Stimulated activated memory B cell treated with anti-CD40 and anti-IgM and Interleukin-4, amounts not matched to agents 10 μg/mL and 1 μg/mL and 100 μg/mL, for 72 hours (primary cell): Measurements from ENCODE around the gene FAM53B.

ENCODE experiments used
- ATAC-seq: fragments of 150-1000 bp; cut with Tn5 transposase; 2 replicates; pipeline ENCODE4 v1.10.0; 2021
- H3K27ac Mint-ChIP-seq: one replicate; pipeline ENCODE4 v1.8.0; 2022; ENCODE audit warnings: mild to moderate bottlenecking, mixed read lengths
- H3K27me3 Mint-ChIP-seq: one replicate; pipeline ENCODE4 v1.8.0; 2022; ENCODE audit warnings: mixed read lengths
- H3K36me3 Mint-ChIP-seq: one replicate; pipeline ENCODE4 v1.8.0; 2022; ENCODE audit warnings: mixed read lengths
- H3K4me1 Mint-ChIP-seq: one replicate; pipeline ENCODE4 v1.8.0; 2022; ENCODE audit warnings: mixed read lengths
- H3K4me3 Mint-ChIP-seq: one replicate; pipeline ENCODE4 v1.8.0; 2022; ENCODE audit warnings: mild to moderate bottlenecking, moderate library complexity, mixed read lengths
- H3K9me3 Mint-ChIP-seq: one replicate; pipeline ENCODE4 v1.8.0; 2022; ENCODE audit warnings: mixed read lengths

FAM53B gene

DNA sequence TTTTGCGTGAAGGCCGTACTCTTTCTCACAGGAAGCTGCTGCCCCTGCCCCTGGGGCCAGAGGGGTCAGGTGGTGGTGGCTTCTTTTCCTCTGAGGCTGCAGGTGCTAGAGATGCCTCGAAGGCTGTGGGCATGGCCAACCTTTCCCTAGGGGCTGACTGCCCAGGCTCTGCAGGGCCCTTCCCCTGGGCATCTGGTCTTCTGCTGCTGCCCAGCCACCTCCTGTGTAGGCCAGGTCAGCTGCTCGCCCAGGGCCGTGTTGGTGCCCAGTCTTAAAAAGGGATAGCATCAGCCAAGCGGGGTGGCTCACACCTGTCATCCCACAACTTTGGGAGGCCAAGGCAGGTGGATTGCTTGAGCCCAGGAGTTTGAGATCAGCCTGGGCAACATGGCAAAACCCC lies 114.3 kb downstream of the FAM53B start:
- peak overlapping the region; percentile 84 for H3K27ac Mint-ChIP-seq
- H3K4me3 Mint-ChIP-seq: no peak overlapping the region
- H3K9me3 Mint-ChIP-seq: peaks cover 3% of the 10 kb centered on the region
- no peaks in the 10 kb centered on the region for H3K27me3 Mint-ChIP-seq
- H3K36me3 Mint-ChIP-seq: peaks cover 32% of the 10 kb centered on the region
- no peak for ATAC-seq
- H3K4me1 Mint-ChIP-seq: peaks cover 84% of the 10 kb centered on the region

DNA sequence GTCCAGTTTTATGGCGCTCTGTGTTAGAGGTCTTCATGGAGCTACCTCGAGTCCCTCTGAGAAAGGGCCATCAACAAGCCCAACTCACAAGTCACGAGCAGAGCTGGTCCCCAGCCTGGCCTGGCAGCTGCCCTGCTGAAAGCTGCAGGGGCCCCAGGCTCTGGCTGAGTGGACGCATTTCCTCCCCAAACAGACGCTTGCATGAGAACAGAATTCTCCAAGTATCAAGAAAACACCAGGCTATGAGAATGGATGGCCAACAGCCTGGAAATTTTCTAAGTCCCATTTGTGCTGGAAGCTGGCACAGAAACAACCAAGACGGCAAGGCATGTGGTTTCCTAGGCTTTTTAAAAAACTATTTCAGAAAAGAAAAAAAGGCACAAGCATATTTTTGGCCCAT lies 114.8 kb downstream of the FAM53B start:
- no peak for ATAC-seq
- Mint-ChIP-seq H3K4me1 (peaks cover 88% of the 10 kb centered on the region), H3K9me3 (no peaks in the 10 kb centered on the region), H3K27ac (peak overlapping the region; percentile 84), H3K4me3 (peak overlapping the region; percentile 30), H3K36me3 (peaks cover 32% of the 10 kb centered on the region), H3K27me3 (no peaks in the 10 kb centered on the region)

DNA sequence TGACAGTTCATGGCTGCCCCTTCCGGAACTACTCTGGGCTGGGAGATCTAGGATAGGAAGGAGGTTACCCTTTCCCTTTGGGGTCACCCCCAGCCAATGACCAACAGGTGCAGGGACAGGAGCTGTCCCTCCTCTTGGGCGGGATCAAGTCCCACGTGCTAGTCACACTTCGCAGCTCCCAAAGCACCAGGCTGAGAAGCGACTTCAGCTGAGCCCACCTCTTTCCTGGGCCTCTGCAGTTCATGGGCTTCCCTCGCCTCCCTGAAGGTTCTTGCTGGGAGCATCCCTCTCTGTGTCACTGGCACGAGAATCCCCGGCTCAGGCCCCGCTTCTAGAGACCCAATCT lies 115.5 kb downstream of the FAM53B start:
- Mint-ChIP-seq H3K27me3 (no peaks in the 10 kb centered on the region), H3K4me1 (peaks cover 95% of the 10 kb centered on the region), H3K27ac (peak overlapping the region; percentile 84), H3K9me3 (no peaks in the 10 kb centered on the region), H3K36me3 (peaks cover 32% of the 10 kb centered on the region), H3K4me3 (no peak overlapping the region)
- ATAC-seq: no peak

DNA sequence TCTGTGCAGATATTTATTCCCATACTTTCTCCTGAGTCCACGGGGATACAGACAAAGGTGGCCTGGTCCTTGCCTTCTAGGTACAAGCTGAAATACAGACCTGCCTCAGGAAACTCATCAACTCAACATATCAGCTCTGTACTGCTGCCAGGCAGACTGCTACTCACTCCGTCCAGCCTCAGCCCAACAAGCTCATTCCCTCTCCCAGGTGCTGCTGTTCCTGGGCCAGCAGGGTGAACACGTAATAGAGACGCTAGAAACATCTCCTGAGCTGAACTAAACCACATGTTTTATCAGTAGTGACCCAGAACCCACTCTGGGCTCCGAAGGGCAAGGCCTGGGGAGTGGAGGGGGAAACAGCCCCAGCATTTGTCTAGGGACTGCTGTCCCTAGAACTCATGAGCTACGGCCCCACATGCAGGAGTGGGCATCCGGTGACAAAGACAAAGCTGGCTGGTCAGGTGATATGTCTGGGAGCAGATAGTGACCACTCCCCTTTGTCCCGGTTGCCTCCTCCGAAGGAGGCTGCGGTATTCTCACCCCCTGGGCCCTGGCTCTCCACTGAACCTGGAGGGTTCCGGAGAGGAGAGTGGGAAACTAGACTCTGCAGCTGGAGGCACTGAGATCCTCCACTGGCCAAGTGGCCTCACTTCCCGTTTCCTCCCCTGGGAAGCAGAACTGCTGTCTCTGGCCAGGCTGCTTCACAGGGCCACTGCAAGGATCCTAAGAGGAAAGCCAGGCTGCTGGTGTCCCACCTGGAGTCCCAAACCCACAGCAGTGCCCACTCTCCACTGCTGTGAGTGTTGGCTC lies 116.1 kb downstream of the FAM53B start:
- Mint-ChIP-seq H3K27ac (peak overlapping the region; percentile 84), H3K9me3 (no peaks in the 10 kb centered on the region), H3K36me3 (peaks cover 31% of the 10 kb centered on the region), H3K4me3 (no peak overlapping the region), H3K27me3 (no peaks in the 10 kb centered on the region), H3K4me1 (peaks cover 95% of the 10 kb centered on the region)
- ATAC-seq: no peak

DNA sequence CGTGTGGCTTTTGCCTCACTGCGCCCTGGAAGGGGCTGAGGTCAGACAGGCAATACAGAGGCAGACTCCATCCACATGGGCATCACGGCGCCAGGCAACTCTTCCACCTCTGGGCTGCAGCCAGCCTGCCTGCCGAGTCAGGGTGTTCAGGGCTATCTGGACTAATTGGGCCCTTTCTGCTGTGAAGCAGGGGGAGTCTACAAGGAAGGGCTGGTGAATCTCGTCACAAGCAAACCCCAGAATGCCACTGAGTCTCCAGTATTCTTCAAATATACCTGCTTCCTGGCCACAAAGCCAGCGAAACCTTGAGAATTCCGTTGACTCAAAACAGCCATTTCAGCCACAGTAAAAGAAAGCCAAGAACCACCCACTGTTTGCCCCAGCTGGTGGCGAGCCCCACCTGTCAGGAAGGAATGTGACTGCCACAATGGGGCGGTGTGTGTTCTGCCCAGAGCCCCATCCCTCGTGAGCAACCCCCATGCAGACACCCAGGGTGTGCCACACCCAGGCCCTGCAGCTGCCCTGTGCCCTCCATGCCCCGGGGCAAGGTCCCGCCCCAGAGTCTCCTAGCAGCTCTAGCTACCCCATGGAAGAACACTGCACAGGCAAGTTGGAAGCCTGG lies 117.3 kb downstream of the FAM53B start:
- peak overlapping the region; percentile 28 for H3K4me3 Mint-ChIP-seq
- H3K36me3 Mint-ChIP-seq: peaks cover 31% of the 10 kb centered on the region
- H3K27me3 Mint-ChIP-seq: no peaks in the 10 kb centered on the region
- peaks cover 92% of the 10 kb centered on the region for H3K4me1 Mint-ChIP-seq
- H3K9me3 Mint-ChIP-seq: no peaks in the 10 kb centered on the region
- H3K27ac Mint-ChIP-seq: peak overlapping the region; percentile 84
- ATAC-seq: peak; percentile 87

DNA sequence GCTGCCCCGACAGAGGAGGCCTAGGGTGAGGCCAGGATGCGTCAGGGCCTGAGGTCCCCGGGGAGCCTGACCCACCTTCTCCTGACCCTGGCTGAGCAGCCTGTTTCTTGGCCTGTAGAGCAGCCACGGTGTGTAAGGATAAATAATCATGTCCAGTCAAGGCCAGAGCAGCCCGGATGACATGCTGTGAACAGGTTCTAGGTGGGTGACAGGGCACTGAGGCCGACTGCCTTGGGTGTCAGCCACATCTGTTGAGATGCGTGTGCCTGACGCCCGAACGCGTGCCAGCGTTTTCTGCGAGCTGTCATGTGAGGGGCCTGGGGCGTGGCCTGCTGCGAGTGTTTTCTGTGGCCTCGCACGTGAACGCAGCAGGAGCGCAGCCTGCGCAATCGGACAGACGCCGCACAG lies 118.3 kb downstream of the FAM53B start:
- Mint-ChIP-seq H3K36me3 (peaks cover 26% of the 10 kb centered on the region), H3K4me3 (no peak overlapping the region), H3K4me1 (peaks cover 92% of the 10 kb centered on the region), H3K27me3 (no peaks in the 10 kb centered on the region), H3K27ac (peak overlapping the region; percentile 81), H3K9me3 (no peaks in the 10 kb centered on the region)
- ATAC-seq: no peak

DNA sequence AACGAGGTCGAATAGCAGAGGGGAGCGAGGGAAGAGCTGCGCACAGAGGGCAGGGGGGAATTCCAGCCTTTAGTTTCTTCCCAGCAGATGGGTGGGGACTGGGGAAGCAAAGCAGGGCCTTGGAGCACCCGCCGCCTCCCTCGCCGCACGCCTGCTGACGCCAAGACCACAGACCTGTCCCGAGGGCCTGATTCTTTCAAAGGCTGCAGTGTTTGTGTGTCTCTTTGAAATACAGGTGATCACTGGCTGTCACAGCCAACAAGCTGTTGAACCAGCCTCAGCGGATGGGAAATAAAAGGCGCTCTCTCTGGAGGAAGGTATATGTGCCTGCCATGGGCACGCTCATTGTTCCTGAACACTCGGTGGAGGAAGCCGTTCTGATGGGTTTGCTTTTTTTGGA lies 119.3 kb downstream of the FAM53B start:
- no peak for ATAC-seq
- no peaks in the 10 kb centered on the region for H3K9me3 Mint-ChIP-seq
- H3K27me3 Mint-ChIP-seq: no peaks in the 10 kb centered on the region
- H3K4me1 Mint-ChIP-seq: peaks cover 93% of the 10 kb centered on the region
- peak overlapping the region; percentile 41 for H3K4me3 Mint-ChIP-seq
- H3K36me3 Mint-ChIP-seq: peaks cover 26% of the 10 kb centered on the region
- H3K27ac Mint-ChIP-seq: peak overlapping the region; percentile 81

DNA sequence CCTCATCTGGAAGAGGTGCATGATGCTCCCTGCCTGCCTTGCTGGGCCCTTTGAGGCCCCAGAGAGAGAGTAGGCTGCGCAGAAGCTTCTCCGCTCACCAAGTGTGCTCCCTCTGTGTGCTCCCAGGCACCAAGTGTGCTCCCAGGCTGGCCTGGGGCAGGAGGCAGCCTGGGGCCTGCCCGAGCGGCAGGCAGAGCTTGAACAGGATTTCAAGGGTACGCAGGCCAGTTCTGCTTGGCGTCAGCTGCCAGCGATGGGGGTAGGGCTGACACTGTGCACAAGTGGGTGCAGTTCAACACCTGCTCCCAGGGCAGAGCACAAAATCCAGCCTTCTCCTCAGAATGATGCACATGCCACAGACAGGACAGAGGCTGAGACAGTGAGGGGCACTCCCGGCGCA lies 119.7 kb downstream of the FAM53B start:
- H3K9me3 Mint-ChIP-seq: no peaks in the 10 kb centered on the region
- H3K36me3 Mint-ChIP-seq: peaks cover 25% of the 10 kb centered on the region
- H3K27me3 Mint-ChIP-seq: no peaks in the 10 kb centered on the region
- H3K4me3 Mint-ChIP-seq: peak overlapping the region; percentile 41
- H3K4me1 Mint-ChIP-seq: peaks cover 93% of the 10 kb centered on the region
- no peak for ATAC-seq
- H3K27ac Mint-ChIP-seq: peak overlapping the region; percentile 81

DNA sequence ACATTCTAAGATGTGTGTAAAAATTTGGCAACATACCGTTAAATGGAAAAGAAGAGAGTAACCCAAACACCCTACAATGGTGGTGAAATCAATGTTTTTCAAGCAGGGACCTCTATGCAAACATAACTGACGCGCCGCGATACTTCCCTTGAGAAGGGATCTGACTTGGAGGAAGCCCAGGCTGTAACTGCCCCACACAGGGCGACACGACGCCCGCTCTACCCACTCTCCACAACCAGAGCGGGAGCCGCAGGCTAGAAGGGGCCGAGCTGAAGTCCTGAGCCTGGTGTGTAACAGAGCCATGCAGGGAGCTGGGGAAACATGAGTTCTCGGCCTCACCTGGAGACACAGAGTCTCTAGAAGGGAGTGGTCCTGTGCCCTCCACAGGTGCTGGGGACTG lies 120.2 kb downstream of the FAM53B start:
- peaks cover 21% of the 10 kb centered on the region for H3K36me3 Mint-ChIP-seq
- H3K27me3 Mint-ChIP-seq: no peaks in the 10 kb centered on the region
- H3K9me3 Mint-ChIP-seq: no peaks in the 10 kb centered on the region
- ATAC-seq: no peak
- peaks cover 93% of the 10 kb centered on the region for H3K4me1 Mint-ChIP-seq
- H3K27ac Mint-ChIP-seq: peak overlapping the region; percentile 81
- no peak overlapping the region for H3K4me3 Mint-ChIP-seq

DNA sequence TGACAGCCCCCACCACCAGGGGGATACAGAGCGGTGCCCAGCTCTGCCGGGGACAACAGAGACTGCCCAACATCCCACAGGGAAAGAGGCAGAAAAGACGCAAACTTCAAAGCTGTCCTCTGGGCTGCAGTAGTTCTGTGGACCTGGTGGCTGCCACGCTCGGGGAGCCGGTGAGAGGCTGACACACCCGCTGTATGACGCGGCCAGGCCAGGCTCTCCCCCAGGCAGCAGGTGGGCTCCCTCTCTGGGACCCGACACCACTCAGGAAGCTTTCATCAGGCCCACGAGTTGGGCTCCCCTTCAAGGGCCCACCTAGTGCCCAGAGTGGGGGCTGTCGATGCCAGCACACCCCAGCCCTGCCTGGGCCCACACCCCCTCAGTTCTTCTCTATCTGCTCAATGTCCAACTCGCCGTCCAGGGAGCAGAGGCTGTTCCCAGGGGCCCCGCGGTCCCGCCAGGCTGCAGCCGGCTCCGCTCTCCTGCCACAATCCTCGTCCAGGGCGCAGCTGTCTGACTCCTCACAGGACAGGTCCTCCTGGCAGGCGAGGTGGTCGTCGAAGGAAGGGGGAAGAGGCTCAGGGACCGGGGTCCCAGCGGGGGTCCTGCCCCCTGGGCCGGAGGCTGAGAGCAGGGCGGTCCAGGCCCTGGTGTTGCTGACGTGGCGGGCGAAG lies 121.2 kb downstream of the FAM53B start:
- Mint-ChIP-seq H3K27ac (peak overlapping the region; percentile 81), H3K9me3 (no peaks in the 10 kb centered on the region), H3K27me3 (no peaks in the 10 kb centered on the region), H3K36me3 (peaks cover 21% of the 10 kb centered on the region), H3K4me1 (peaks cover 93% of the 10 kb centered on the region), H3K4me3 (no peak overlapping the region)
- no peak for ATAC-seq

DNA sequence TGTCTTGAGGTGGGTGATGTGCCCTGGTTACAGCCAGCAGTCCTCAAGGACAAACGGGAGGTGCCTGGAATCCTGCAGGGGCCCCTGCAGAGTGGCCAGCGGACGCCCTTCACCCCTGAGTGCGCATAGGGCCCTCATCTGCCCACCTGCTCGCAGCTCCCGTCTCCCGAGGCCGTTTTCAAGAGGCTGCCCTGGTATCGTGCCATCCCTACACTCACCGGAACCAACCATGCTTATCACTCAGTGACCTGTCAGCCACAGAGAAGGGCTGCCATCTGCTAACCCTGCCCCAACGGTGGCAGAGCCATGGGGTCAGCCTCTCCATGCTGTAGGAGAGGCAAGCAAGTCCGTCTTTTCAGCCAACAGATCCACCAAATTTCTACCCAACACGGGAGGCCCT lies 122.0 kb downstream of the FAM53B start:
- Mint-ChIP-seq H3K9me3 (no peaks in the 10 kb centered on the region), H3K4me1 (peaks cover 93% of the 10 kb centered on the region), H3K36me3 (peaks cover 21% of the 10 kb centered on the region), H3K4me3 (no peak overlapping the region), H3K27ac (peak overlapping the region; percentile 81), H3K27me3 (no peaks in the 10 kb centered on the region)
- ATAC-seq: no peak

DNA sequence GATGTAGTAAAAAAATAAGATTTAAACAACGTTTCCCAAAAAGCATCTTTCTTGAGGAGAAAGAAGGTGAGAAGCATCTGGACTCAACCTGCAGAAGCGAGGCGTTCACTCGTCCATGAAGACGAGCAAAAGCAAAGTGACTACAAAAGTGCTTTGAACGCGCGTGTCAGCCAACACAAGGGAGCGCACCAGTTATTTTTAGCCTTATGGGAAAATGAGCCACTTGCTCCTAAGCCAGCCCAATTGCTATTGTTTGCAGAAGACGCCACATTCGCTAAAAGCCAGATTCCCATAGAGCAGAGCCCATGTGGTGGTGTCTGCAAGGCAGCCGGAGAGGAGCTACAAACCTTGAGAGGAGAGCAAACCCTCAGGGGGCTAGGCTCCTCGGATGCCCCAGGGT lies 122.5 kb downstream of the FAM53B start:
- H3K4me1 Mint-ChIP-seq: peaks cover 93% of the 10 kb centered on the region
- H3K27ac Mint-ChIP-seq: peak overlapping the region; percentile 81
- H3K9me3 Mint-ChIP-seq: no peaks in the 10 kb centered on the region
- no peaks in the 10 kb centered on the region for H3K27me3 Mint-ChIP-seq
- H3K4me3 Mint-ChIP-seq: no peak overlapping the region
- H3K36me3 Mint-ChIP-seq: peaks cover 21% of the 10 kb centered on the region
- no peak for ATAC-seq

DNA sequence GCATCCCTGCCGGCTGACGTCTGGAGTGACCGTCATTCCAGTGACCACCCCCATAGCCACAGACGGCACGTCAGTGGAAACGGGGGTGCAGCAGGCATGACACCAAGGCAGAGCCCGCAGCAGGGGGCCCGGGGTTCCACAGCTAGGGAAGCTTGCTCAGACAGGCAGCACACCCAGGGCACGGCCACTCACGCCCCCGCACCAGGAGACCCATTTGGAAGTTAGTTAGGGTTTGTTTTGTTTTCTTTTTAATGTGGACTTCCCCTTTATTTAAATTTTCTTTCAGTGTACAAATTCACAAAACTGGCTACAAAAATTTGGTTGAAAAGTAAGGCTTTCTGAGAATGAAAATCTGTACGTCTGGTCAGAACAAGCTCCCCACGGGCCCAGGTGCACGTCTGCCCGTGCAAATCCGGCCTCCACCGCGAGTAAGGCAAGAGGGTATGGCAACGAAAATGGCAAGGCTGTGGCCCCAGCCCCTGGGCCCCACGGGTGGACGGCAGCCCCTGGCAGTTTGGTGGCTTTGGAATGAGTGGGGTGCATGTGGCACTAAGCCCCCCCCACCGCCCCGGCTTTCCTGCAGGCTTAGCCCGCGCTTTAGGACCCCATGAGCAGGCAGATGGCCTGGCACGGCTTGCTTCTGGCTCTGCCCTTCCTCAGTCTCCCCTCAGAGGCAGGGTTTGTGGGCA lies 124.2 kb downstream of the FAM53B start:
- peak overlapping the region; percentile 81 for H3K27ac Mint-ChIP-seq
- H3K27me3 Mint-ChIP-seq: no peaks in the 10 kb centered on the region
- no peaks in the 10 kb centered on the region for H3K9me3 Mint-ChIP-seq
- peaks cover 96% of the 10 kb centered on the region for H3K4me1 Mint-ChIP-seq
- H3K4me3 Mint-ChIP-seq: peak overlapping the region; percentile 80
- peaks cover 25% of the 10 kb centered on the region for H3K36me3 Mint-ChIP-seq
- ATAC-seq: peak; percentile 60

DNA sequence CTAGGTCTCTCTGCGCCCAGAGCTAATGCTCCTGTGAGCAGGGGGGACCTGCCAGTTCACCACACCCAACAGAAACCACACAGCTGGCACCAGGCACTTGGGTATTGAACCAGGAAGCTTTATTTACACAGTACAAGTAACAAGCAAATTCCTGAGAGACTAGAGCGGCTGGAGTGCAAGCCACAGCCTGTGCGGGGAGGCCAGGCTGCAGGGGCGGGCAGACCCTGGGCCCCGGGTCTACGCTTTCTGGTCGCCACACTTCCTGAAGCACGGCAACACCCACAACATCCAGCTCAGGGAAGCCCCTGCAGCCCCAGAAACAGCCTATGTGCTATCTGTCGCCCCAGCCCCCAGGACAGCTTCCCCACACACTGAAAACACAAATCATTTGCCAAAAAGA lies 125.0 kb downstream of the FAM53B start:
- H3K27ac Mint-ChIP-seq: peak overlapping the region; percentile 81
- H3K4me3 Mint-ChIP-seq: peak overlapping the region; percentile 80
- H3K9me3 Mint-ChIP-seq: no peaks in the 10 kb centered on the region
- peak; percentile 81 for ATAC-seq
- H3K4me1 Mint-ChIP-seq: peaks cover 96% of the 10 kb centered on the region
- no peaks in the 10 kb centered on the region for H3K27me3 Mint-ChIP-seq
- H3K36me3 Mint-ChIP-seq: peaks cover 18% of the 10 kb centered on the region

DNA sequence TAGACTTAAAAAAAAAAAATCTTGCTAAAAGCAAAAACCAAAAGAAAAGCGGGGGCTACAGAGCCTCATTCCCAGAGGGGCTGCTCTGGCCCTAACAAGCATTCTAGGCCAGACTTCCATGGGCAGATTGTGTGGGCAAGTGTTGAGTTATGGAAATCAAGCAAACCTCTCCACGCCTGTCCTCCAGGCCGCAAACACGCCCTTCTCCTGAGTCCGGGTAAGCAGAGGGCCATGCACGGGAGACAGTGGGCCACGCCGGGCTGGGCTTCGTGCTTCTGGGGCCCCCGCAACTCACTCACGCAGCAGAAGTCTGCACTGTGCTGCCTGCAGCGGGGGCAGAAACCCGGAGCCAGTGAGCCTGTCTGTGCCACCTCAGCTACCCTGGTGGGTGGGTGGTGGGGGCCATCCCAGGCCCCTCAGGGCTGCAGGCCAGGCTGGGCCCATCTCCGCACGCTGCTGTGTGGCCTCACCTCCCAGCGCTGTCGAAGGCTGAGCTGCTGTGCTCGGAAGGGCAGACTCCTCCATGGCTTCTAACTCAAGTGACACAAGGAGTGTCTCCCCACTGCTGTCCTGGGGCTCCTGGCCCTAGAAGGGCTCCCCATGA lies 125.6 kb downstream of the FAM53B start:
- H3K4me3 Mint-ChIP-seq: peak overlapping the region; percentile 80

More for the DNA sequence above, 125.6 kb downstream of the FAM53B start:
- Mint-ChIP-seq H3K27me3 (no peaks in the 10 kb centered on the region), H3K27ac (peak overlapping the region; percentile 81), H3K9me3 (no peaks in the 10 kb centered on the region), H3K36me3 (peaks cover 14% of the 10 kb centered on the region), H3K4me1 (peaks cover 96% of the 10 kb centered on the region)
- ATAC-seq: no peak
